ENCODE results near the gene ZNHIT3. TPM values are rescaled to one million over a fixed set of nuclear protein-coding genes. Genes with fewer than 3 reads are reported as not detected.
"Not testable (repeated sequence)": the region's sequence is repeated elsewhere in the genome, so short reads cannot be mapped to it uniquely, and the experiment has no call there.

ZNHIT3 gene
- total RNA-seq (2014; rRNA removed; shearing (Covaris generic); ENCODE audit: low replicate concordance) = 84.0 and 84.2 TPM in 2 replicates

DNA sequence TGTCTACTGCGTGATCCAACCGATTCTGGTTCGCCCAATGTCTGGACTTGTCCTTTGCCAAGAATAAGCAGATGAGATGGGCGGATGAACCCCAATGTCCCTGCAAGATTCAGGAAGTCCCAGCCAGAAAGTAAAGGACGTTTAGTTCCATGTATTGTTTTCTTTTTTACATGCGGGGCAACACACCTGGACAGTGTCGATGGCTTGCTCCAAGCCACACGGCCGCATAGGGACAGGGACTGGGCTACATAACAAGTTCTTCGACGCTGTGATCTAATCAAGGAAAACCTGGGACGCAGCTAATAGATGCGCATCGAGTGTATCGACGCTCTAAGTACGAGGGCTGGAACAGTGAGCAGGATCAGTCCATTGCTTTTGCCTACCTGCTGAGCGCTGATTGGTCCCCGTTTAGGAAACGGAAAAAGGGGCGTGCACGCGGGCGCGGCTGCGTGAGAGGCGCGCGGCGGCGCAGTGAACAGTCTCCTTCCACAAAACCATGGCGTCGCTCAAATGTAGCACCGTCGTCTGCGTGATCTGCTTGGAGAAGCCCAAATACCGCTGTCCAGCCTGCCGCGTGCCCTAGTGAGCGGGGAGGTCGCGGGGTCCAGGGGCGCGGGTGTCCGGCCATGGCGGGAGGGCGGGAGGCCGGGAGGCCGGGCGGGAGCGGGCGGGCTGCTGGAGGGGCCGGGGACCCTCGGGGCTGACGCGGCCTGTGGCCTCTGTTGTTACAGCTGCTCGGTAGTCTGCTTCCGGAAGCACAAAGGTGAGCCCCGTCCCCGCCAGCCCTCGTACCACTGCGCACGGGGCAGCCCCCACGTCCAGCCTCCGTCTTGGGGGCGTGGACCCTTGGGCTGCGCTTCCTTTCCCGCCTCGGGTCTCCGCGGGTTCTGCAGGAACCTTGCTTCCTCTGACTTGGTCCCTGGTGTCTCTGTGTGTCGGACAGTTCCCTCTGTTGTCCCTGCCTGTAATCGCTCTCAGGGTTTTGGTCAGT is at the start of gene ZNHIT3:
ZNHIT3 (plus strand) TSS at position 478 of the 991 bp plus-strand sequence; CDS start at position 497, 19 bp downstream.
- peak; percentile 84 for DNase-seq (ENCODE audit: low read depth)
- in situ Hi-C loops (cut with HindIII; ENCODE audit: low pct_unique_long_range_greater_than_20kb, low sequenced_read_pairs) = no loop called here

- in situ Hi-C loops (cut with HindIII; ENCODE audit: low pct_unique_long_range_greater_than_20kb, low sequenced_read_pairs) = not testable (repeated sequence)
Observed at GRCh38 chr17:36441792-36442191, 44.7 kb upstream of the ZNHIT3 start.

DNA sequence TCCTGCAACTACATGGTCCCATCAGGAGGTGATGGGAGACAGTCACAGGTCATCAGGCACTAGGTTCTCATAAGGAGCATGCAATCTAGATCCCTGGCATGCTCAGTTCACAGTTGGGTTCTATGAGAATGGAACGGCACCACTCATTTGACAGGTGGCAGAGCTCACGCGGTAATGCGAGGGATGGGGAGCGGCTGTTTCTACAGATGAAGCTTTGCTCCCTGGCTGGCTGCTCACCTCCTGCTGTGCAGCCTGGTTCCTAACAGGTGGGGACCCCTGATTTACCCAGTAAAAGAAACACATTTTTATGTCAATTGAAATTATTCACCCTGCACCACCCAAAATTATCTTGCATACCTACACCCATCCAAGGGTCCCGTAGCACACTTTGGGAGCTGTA is 42.7 kb upstream of the ZNHIT3 start:
- in situ Hi-C loops (cut with HindIII; ENCODE audit: low pct_unique_long_range_greater_than_20kb, low sequenced_read_pairs) = no loop called here
- no peak for DNase-seq (ENCODE audit: low read depth)

More at GRCh38 chr17:36441792-36442191, 44.7 kb upstream of the ZNHIT3 start:
- not testable (repeated sequence) for DNase-seq (ENCODE audit: low read depth)

GRCh38 chr17:36449997-36450396 is 36.5 kb upstream of the ZNHIT3 start:
- in situ Hi-C loops (cut with HindIII; ENCODE audit: low pct_unique_long_range_greater_than_20kb, low sequenced_read_pairs); DNase-seq (ENCODE audit: low read depth): not testable (repeated sequence)

GRCh38 chr17:36452888-36453287 is 33.6 kb upstream of the ZNHIT3 start:
- in situ Hi-C loops (cut with HindIII; ENCODE audit: low pct_unique_long_range_greater_than_20kb, low sequenced_read_pairs); DNase-seq (ENCODE audit: low read depth): not testable (repeated sequence)

DNA sequence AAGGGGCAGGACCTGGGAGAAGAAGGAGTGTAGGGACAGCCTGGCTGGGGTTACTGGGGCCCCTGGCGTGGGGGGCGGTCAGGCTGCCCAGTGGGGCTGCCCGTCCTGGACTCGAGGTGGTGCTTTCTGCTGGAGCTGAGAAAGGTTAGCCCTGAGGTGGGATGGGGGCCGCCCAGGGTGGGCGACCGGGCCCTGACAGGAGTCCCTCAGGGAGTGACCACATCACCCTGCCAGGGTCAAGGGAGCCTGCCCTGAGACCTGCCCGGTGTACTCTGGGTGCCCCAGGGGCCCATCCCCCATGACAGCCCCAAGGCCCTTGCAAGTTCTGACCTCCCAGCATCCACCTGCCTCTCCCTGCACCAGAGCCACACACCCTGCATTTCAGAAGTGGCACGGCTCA is 28.8 kb upstream of the ZNHIT3 start:
- DNase-seq (ENCODE audit: low read depth); in situ Hi-C loops (cut with HindIII; ENCODE audit: low pct_unique_long_range_greater_than_20kb, low sequenced_read_pairs): not testable (repeated sequence)

DNA sequence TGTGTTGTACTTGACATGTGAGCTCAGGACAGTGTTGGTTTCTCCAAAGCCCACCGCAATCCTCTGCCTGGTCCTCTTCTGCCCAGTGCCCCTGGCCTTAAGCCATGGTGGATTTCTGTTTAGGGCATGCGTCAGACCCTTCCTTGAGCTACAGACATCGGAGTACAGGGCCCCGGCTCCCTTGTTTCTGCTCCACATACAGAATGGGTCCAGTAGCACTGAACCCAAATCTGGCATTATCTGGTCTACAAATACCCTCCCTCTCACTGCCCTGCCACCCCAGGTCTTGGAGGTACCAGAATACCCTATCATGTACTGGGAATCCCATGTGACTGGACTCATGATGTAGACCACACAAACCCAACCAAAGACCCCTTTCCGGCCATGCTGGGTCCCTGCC is 27.4 kb upstream of the ZNHIT3 start:
- DNase-seq (ENCODE audit: low read depth) = no peak
- in situ Hi-C loops (cut with HindIII; ENCODE audit: low pct_unique_long_range_greater_than_20kb, low sequenced_read_pairs) = no loop called here

DNA sequence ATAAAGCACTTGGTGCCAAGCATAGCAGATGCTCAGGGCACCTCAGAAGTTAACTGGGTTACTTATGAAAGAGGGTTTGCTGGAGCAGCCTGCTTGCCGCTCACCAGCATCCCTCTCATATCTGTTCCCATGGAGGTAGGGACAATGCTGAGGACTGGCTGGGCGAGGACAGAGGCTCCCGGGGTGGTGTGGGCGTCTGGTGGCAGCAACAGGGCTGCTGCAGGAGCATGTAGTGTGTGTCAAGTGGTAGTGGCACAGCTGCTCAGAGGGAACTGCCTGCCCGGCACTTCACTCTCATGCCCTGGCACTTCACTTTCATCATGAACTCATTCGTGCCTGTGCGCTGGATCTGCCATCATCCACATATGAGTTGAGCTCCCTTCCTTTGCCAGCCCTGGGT is 26.9 kb upstream of the ZNHIT3 start:
- DNase-seq (ENCODE audit: low read depth) = no peak
- in situ Hi-C loops (cut with HindIII; ENCODE audit: low pct_unique_long_range_greater_than_20kb, low sequenced_read_pairs) = no loop called here

GRCh38 chr17:36460265-36460937 is 26.1 kb upstream of the ZNHIT3 start:
- in situ Hi-C loops (cut with HindIII; ENCODE audit: low pct_unique_long_range_greater_than_20kb, low sequenced_read_pairs) = no loop called here
- no peak for DNase-seq (ENCODE audit: low read depth)

DNA sequence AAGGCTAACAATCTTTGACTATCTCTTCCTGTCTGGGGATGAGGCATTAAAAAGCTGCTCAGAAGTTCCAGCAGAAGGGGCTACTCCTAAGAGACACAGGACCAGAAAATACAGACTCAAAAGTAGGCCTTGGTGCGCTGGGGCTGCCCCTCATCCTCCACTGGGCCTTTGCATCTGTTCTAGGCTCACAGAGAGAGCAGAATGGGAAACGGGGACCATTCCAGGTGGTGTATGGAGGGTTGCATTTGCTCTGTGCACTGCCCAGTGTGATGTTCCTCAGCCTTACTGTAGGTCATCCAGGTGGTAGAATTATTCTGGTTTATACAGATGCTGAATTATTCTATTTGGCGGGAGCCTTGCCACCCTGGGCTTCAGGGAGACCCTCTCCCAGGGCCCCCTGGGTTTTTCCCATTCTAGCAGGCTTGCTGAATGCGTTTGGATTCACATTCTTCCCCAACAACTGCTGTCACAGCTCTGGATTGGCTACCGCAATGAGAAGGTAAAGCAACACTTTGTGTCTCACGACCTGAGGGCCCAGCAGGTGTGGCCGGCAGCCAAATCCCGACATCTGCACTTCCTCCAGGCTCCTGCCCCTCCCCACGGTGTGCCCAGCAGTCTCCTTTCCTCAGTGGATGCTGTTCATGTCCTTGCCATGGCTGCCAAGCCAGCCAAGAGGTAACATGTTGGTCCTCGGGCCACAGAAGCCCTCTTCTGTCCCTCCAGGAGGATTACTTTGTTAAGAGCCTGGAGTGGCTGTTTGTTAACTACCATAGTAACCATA is 25.0 kb upstream of the ZNHIT3 start:
- no peak for DNase-seq (ENCODE audit: low read depth)
- in situ Hi-C loops (cut with HindIII; ENCODE audit: low pct_unique_long_range_greater_than_20kb, low sequenced_read_pairs) = no loop called here

DNA sequence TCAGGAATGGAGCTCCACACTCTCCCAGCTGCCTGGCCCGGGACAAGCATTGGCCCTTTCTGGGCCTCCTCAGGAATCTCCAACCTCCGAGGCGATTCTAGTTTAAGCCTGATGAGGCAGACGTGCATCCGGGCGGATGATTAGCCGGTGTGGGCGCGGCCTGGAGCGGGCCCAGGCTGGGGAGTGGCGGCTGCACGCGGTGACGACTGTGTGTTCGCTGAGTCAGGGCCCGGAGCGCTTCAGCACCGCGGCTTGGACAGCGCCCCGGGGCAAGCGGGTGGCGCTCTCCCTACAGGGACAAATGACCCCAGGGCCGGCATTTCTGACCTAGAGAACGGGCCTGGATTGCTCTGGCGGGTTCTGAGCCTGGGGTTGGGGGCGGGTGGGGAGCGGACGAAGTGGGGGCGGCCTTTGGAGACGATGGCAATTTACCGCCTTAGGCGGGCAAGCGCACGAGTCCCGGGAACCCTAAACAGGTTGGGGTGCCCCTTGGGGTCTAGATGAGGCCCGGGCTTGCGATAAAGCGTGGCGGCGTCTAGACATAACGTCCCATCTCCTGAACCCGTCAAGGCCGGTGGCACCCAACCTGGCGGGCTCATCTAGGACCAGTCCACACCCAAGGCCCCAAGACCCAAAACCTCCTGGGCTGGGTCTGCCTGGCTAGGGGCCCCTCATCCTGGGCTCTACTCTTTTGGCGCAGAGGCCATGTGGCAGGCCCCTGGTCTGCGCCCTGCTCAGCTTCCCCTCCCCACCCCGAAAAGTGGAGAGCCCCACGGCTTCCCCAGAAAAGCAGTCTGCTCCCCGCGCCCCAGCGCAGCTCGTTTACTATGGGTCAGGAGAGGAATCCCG is 22.3 kb upstream of the ZNHIT3 start:
- peak; percentile 83 for DNase-seq (ENCODE audit: low read depth)
- in situ Hi-C loops (cut with HindIII; ENCODE audit: low pct_unique_long_range_greater_than_20kb, low sequenced_read_pairs) = no loop called here

DNA sequence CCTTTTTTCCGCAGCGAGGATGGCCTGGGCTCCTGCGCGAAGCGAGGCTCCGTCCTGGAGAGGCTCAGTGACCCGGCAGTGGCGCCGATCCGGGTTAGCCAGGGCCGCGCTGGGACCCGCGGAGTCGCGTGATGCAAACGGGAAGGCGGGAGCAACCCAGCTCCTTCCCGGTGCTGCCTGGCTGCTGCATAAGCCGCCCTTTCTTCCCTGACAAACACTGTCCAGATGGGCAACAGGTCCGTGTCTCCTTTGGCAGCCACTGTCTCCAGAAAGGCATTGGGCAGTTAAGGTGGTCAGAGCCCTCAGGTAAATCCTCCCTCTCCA is 21.8 kb upstream of the ZNHIT3 start:
- in situ Hi-C loops (cut with HindIII; ENCODE audit: low pct_unique_long_range_greater_than_20kb, low sequenced_read_pairs) = no loop called here
- no peak for DNase-seq (ENCODE audit: low read depth)

DNA sequence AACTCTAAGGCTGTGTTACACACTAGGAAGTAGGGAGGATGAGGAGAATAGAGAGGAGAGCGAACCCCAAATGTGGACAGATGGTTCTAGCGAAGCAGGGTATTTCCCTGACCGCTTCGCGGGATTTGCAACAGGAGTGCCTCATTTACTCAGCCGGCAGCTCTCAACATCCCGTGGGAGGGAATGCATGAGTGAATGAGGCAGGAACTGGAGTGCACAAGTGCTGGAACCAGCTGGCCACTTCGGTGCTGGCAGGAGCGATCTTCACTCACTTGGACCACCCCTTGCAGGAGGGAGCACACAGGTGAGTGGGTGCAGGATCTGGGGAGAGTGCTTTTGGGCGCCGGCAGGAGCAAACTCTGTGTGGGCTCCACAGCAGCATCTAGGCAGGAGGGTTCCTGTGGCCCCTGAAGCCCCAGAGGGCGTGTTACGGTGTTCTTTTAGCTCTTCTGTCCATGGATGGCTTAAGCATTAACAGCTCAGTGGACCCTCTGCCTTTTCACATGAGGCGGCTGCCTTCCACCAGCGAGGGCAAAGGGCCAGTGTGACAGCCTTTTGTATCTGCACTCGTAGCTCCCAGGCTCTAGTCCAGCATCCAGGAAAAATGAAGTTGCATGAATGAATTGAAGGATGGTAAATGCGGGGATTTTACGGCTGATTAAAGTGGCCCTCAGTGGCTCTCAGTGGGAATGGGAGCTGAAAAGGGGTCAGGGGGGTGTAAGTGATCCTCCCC is 17.4 kb upstream of the ZNHIT3 start:
- in situ Hi-C loops (cut with HindIII; ENCODE audit: low pct_unique_long_range_greater_than_20kb, low sequenced_read_pairs) = no loop called here
- no peak for DNase-seq (ENCODE audit: low read depth)

GRCh38 chr17:36469733-36470132 is 16.7 kb upstream of the ZNHIT3 start:
- DNase-seq (ENCODE audit: low read depth) = no peak
- in situ Hi-C loops (cut with HindIII; ENCODE audit: low pct_unique_long_range_greater_than_20kb, low sequenced_read_pairs) = no loop called here

DNA sequence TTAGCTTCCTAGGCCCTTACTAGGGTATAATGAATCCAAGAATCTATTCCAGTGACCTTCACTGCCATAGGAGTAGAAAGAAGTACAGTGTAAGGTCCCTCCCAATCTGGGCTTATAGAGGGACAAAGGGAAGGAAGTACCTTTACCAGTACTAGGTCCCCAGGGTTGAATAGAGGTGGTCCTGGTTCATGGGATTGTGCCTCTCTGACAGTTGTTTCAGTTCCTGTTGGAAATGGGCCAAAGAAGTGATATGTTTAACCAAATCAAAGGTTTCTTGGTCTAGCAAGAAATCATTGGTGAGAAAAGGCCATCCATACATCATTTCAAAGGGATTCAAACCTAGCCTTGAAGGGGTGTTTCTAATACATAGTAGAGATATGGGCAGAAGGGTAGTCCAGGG is 16.0 kb upstream of the ZNHIT3 start:
- DNase-seq (ENCODE audit: low read depth) = no peak
- in situ Hi-C loops (cut with HindIII; ENCODE audit: low pct_unique_long_range_greater_than_20kb, low sequenced_read_pairs) = no loop called here

- in situ Hi-C loops (cut with HindIII; ENCODE audit: low pct_unique_long_range_greater_than_20kb, low sequenced_read_pairs) = no loop called here
- no peak for DNase-seq (ENCODE audit: low read depth)
Observed at GRCh38 chr17:36474571-36474970, 11.9 kb upstream of the ZNHIT3 start.

- in situ Hi-C loops (cut with HindIII; ENCODE audit: low pct_unique_long_range_greater_than_20kb, low sequenced_read_pairs) = no loop called here
- DNase-seq (ENCODE audit: low read depth) = no peak
Observed at GRCh38 chr17:36475346-36475970, 11.0 kb upstream of the ZNHIT3 start.
